Hepatocyte (in vitro differentiated cells): Measurements from ENCODE around the gene CHMP4B. TPM values are rescaled to one million over a fixed set of nuclear protein-coding genes. Genes with fewer than 3 reads are reported as not detected.

Experiments
- DNase-seq: peaks from one replicate; pipeline ENCODE4 v3.0.0-alpha.2; 2016; ENCODE audit warnings: low spot score
- H2AFZ ChIP-seq: fragments of 200-600 bp; sonication (generic); 2 replicates; pipeline ENCODE4 v1.6.0; 2016; ENCODE audit warnings: antibody characterized with exemption, mild to moderate bottlenecking
- H3K27ac ChIP-seq: fragments of 200-600 bp; sonication (generic); 2 replicates; pipeline ENCODE4 v1.5.1; 2016; ENCODE audit warnings: mild to moderate bottlenecking
- H3K27me3 ChIP-seq: fragments of 200-600 bp; sonication (generic); 2 replicates; pipeline ENCODE4 v1.6.1; 2016
- H3K36me3 ChIP-seq: fragments of 200-600 bp; sonication (generic); replicated peaks from 2 replicates; pipeline ENCODE4 v1.5.1; 2016; ENCODE audit warnings: low read depth; ENCODE audit not compliant: insufficient read depth
- H3K4me1 ChIP-seq: fragments of 200-600 bp; sonication (generic); 2 replicates; pipeline ENCODE4 v1.5.1; 2016; ENCODE audit warnings: mild to moderate bottlenecking, moderate library complexity; ENCODE audit not compliant: insufficient read depth
- H3K4me2 ChIP-seq: fragments of 200-600 bp; sonication (generic); 2 replicates; pipeline ENCODE4 v1.6.0; 2016
- H3K4me3 ChIP-seq: fragments of 200-600 bp; sonication (generic); 2 replicates; pipeline ENCODE4 v1.5.1; 2016; ENCODE audit warnings: mild to moderate bottlenecking
- H3K79me2 ChIP-seq: fragments of 200-600 bp; sonication (generic); 2 replicates; pipeline ENCODE4 v1.6.0; 2017; ENCODE audit warnings: mild to moderate bottlenecking
- H3K9me2 ChIP-seq: fragments of 200-600 bp; sonication (generic); replicated peaks from 2 replicates; pipeline ENCODE4 v1.6.0; 2017; ENCODE audit warnings: mild to moderate bottlenecking; ENCODE audit not compliant: insufficient read depth
- H3K9me3 ChIP-seq: fragments of 200-600 bp; sonication (generic); 2 replicates; pipeline ENCODE4 v1.5.1; 2016; ENCODE audit warnings: low read depth, mild to moderate bottlenecking
- H4K20me1 ChIP-seq: fragments of 200-600 bp; sonication (generic); 2 replicates; pipeline ENCODE4 v1.6.0; 2016; ENCODE audit warnings: mild to moderate bottlenecking; ENCODE audit not compliant: insufficient read depth, poor library complexity, severe bottlenecking
- CTCF ChIP-seq: fragments of 200-600 bp; sonication (generic); IDR thresholded peaks from 2 replicates; pipeline ENCODE4 v1.5.1; 2016; ENCODE audit warnings: antibody characterized with exemption, mild to moderate bottlenecking; ENCODE audit not compliant: poor library complexity
- EZH2 ChIP-seq: fragments of 200-600 bp; sonication (generic); IDR thresholded peaks from 2 replicates; pipeline ENCODE4 v1.6.1; 2016; ENCODE audit warnings: antibody characterized with exemption, mild to moderate bottlenecking, borderline replicate concordance
- EZH2phosphoT487 ChIP-seq: fragments of 200-600 bp; sonication (generic); IDR thresholded peaks from one replicate; pipeline ENCODE4 v1.6.1; 2018; ENCODE audit warnings: antibody characterized with exemption, mild to moderate bottlenecking, low read depth, moderate library complexity; ENCODE audit not compliant: unreplicated experiment, severe bottlenecking
- WGBS: methylation state at CpG from one replicate; pipeline ENCODE4 v1.1.6; 2016; ENCODE audit warnings: low lambda C conversion rate; ENCODE audit errors: missing lambda C conversion rate; 5-methylcytosine and 5-hydroxymethylcytosine counted together
- polyA plus RNA-seq: library from polyadenylated mRNA; unstranded; fragments of >200 nt; fragmentation: Nextera tagmentation; extraction: Ambion mirVana; gene quantifications from 2 replicates; pipeline ENCODE4 v1.2.1, GENCODE V29; 2016
- total RNA-seq: library from RNA; depleted of rRNA; stranded (reverse); fragments of >200 nt; gene quantifications from 2 replicates; pipeline ENCODE4 v1.2.3, GENCODE V29; 2014

CHMP4B gene
- total and polyA plus RNA-seq, 2 experiments from 2014 or later: 8.1 to 95.1 TPM

- Histone ChIP-seq H3K9me2 (no peaks in the 10 kb centered on the region), H3K4me2 (no peak overlapping the region), H3K9me3 (no peaks in the 10 kb centered on the region), H3K36me3 (no peaks in the 10 kb centered on the region), H2AFZ (no peak overlapping the region), H3K27ac (no peak overlapping the region), H3K79me2 (no peaks in the 10 kb centered on the region), H3K4me3 (no peak overlapping the region), H3K27me3 (no peaks in the 10 kb centered on the region), H3K4me1 (no peaks in the 10 kb centered on the region), H4K20me1 (no peaks in the 10 kb centered on the region)
- 96% methylated on average over 5 of the region's 5 CpGs for WGBS
- no peak for DNase-seq
- TF ChIP-seq CTCF (no peak), EZH2phosphoT487 (no peak), EZH2 (no peak)
Measured at GRCh38 chr20:33765592-33765991, 45.6 kb upstream of the CHMP4B start.

- H2AFZ ChIP-seq: no peak overlapping the region
- H3K36me3 ChIP-seq: no peaks in the 10 kb centered on the region
Measured at GRCh38 chr20:33766686-33767085, 44.5 kb upstream of the CHMP4B start.

GRCh38 chr20:33767777-33768138, 43.4 kb upstream of the CHMP4B start:
- Histone ChIP-seq H3K79me2 (no peaks in the 10 kb centered on the region), H3K9me2 (no peaks in the 10 kb centered on the region), H4K20me1 (no peaks in the 10 kb centered on the region), H3K4me3 (no peak overlapping the region), H3K36me3 (no peaks in the 10 kb centered on the region), H3K27ac (no peak overlapping the region), H3K4me1 (no peaks in the 10 kb centered on the region), H3K9me3 (no peaks in the 10 kb centered on the region), H3K27me3 (no peaks in the 10 kb centered on the region), H2AFZ (no peak overlapping the region), H3K4me2 (no peak overlapping the region)
- no peak for DNase-seq
- TF ChIP-seq EZH2 (no peak), CTCF (no peak), EZH2phosphoT487 (no peak)
- 89% methylated on average over 2 of the region's 2 CpGs for WGBS

More at GRCh38 chr20:33766686-33767085, 44.5 kb upstream of the CHMP4B start:
- Histone ChIP-seq H3K4me3 (no peak overlapping the region), H3K79me2 (no peaks in the 10 kb centered on the region), H4K20me1 (no peaks in the 10 kb centered on the region), H3K27ac (no peak overlapping the region), H3K4me1 (no peaks in the 10 kb centered on the region), H3K9me3 (no peaks in the 10 kb centered on the region), H3K27me3 (no peaks in the 10 kb centered on the region), H3K4me2 (no peak overlapping the region), H3K9me2 (no peaks in the 10 kb centered on the region)
- TF ChIP-seq CTCF: no peak
- TF ChIP-seq EZH2: no peak
- TF ChIP-seq EZH2phosphoT487: no peak
- 95% methylated on average over 9 of the region's 9 CpGs for WGBS
- no peak for DNase-seq

GRCh38 chr20:33769043-33769442, 42.1 kb upstream of the CHMP4B start:
- Histone ChIP-seq H3K36me3 (no peaks in the 10 kb centered on the region), H3K4me1 (no peaks in the 10 kb centered on the region), H3K27ac (no peak overlapping the region), H2AFZ (no peak overlapping the region), H3K9me2 (no peaks in the 10 kb centered on the region), H3K4me2 (no peak overlapping the region), H4K20me1 (no peaks in the 10 kb centered on the region), H3K27me3 (no peaks in the 10 kb centered on the region), H3K79me2 (no peaks in the 10 kb centered on the region), H3K9me3 (no peaks in the 10 kb centered on the region), H3K4me3 (no peak overlapping the region)
- TF ChIP-seq EZH2phosphoT487: no peak
- TF ChIP-seq CTCF: no peak
- no peak for TF ChIP-seq EZH2
- no peak for DNase-seq
- WGBS: 83% methylated on average over 4 of the region's 4 CpGs
